OCI-LY1 (cell line): ENCODE measurements around the gene PNPT1.
"Not testable (repeated sequence)": the region's sequence is repeated elsewhere in the genome, so short reads cannot be mapped to it uniquely, and the experiment has no call there.

Experiments used
- H2AFZ ChIP-seq: fragments of 200-600 bp; sonication (generic), shearing (Covaris generic); 2 replicates; pipeline ENCODE4 v1.6.0; 2014; ENCODE audit warnings: antibody characterized with exemption, mild to moderate bottlenecking, low read length
- H3F3A ChIP-seq: fragments of 200-600 bp; sonication (generic), shearing (Covaris generic); 2 replicates; pipeline ENCODE4 v1.6.0; 2014; ENCODE audit warnings: mild to moderate bottlenecking, antibody characterized with exemption, low read length, moderate library complexity; ENCODE audit not compliant: insufficient read depth
- H3K27ac ChIP-seq: fragments of 200-600 bp; sonication (generic); 2 replicates; pipeline ENCODE4 v1.5.1; 2014; ENCODE audit warnings: low read length, mixed run types, mild to moderate bottlenecking, low read depth; ENCODE audit not compliant: poor library complexity, severe bottlenecking
- H3K27me3 ChIP-seq: fragments of 200-600 bp; sonication (generic); 2 replicates; pipeline ENCODE4 v1.6.0; 2014; ENCODE audit warnings: antibody characterized with exemption, mild to moderate bottlenecking, low read length, moderate library complexity; ENCODE audit not compliant: insufficient read depth
- H3K36me3 ChIP-seq: fragments of 200-600 bp; sonication (generic); 2 replicates; pipeline ENCODE4 v1.6.1; 2014; ENCODE audit warnings: mild to moderate bottlenecking, antibody characterized with exemption, low read length, moderate library complexity, mixed read lengths; ENCODE audit not compliant: insufficient read depth
- H3K4me1 ChIP-seq: fragments of 200-600 bp; sonication (generic); 2 replicates; pipeline ENCODE4 v1.5.1; 2014; ENCODE audit warnings: mild to moderate bottlenecking, low read length, moderate library complexity; ENCODE audit not compliant: insufficient read depth, severe bottlenecking
- H3K4me2 ChIP-seq: fragments of 200-600 bp; sonication (generic), shearing (Covaris generic); 2 replicates; pipeline ENCODE4 v1.6.1; 2014; ENCODE audit warnings: low read length
- H3K4me3 ChIP-seq: fragments of 200-600 bp; sonication (generic); 2 replicates; pipeline ENCODE4 v1.5.1; 2014; ENCODE audit warnings: low read length, low read depth, mild to moderate bottlenecking, mixed read lengths; ENCODE audit not compliant: poor library complexity, severe bottlenecking
- H3K79me2 ChIP-seq: fragments of 200-600 bp; shearing (Covaris generic); 2 replicates; pipeline ENCODE4 v1.6.1; 2016; ENCODE audit warnings: mixed run types, low read length, mixed read lengths; ENCODE audit not compliant: insufficient read depth
- H3K9ac ChIP-seq: fragments of 200-600 bp; sonication (generic), shearing (Covaris generic); 2 replicates; pipeline ENCODE4 v1.6.1; 2014; ENCODE audit warnings: mild to moderate bottlenecking, low read length, mixed read lengths
- H3K9me2 ChIP-seq: fragments of 200-600 bp; sonication (generic), shearing (Covaris generic); 2 replicates; pipeline ENCODE4 v1.6.1; 2014; ENCODE audit warnings: low read depth, mild to moderate bottlenecking, low read length, mixed read lengths
- H3K9me3 ChIP-seq: fragments of 200-600 bp; shearing (Covaris generic); 2 replicates; pipeline ENCODE4 v1.6.1; 2014; ENCODE audit warnings: low read length, mixed read lengths
- H4K20me1 ChIP-seq: fragments of 200-600 bp; sonication (generic), shearing (Covaris generic); 2 replicates; pipeline ENCODE4 v1.6.0; 2016; ENCODE audit warnings: mild to moderate bottlenecking, low read length; ENCODE audit not compliant: insufficient read depth
- CTCF ChIP-seq: fragments of 200-600 bp; sonication (generic), shearing (Covaris generic); IDR thresholded peaks from 2 replicates; pipeline ENCODE4 v1.5.1; 2017; ENCODE audit warnings: mild to moderate bottlenecking, antibody characterized with exemption, low read length, moderate library complexity, mixed read lengths
- EZH2 ChIP-seq: fragments of 200-600 bp; sonication (generic), shearing (Covaris generic); IDR thresholded peaks from 2 replicates; pipeline ENCODE4 v1.8.0; 2017; ENCODE audit warnings: borderline replicate concordance, mixed run types, mild to moderate bottlenecking, antibody characterized with exemption, low read length, moderate library complexity, mixed read lengths

The PNPT1 gene

GRCh38 chr2:55601849-55602248, 91.8 kb downstream of the PNPT1 start:
- Histone ChIP-seq H2AFZ (no peak overlapping the region), H3K4me2 (no peak overlapping the region), H3K27ac (no peak overlapping the region), H3K27me3 (no peaks in the 10 kb centered on the region), H3K4me1 (no peaks in the 10 kb centered on the region), H3K36me3 (peaks cover 57% of the 10 kb centered on the region), H4K20me1 (no peaks in the 10 kb centered on the region), H3K79me2 (peaks cover 33% of the 10 kb centered on the region), H3K4me3 (no peak overlapping the region), H3F3A (no peaks in the 10 kb centered on the region), H3K9ac (no peak overlapping the region), H3K9me3 (no peaks in the 10 kb centered on the region), H3K9me2 (no peaks in the 10 kb centered on the region)
- no peak for TF ChIP-seq CTCF
- TF ChIP-seq EZH2, result no peak

- Histone ChIP-seq H3K79me2 (0 out of 2 replicates have a peak, but pooled peaks cover 14% of the 10 kb centered on the region), H3K9ac (no peak overlapping the region), H3K4me1 (no peaks in the 10 kb centered on the region), H3K27me3 (no peaks in the 10 kb centered on the region), H3K9me3 (no peaks in the 10 kb centered on the region), H3K9me2 (no peaks in the 10 kb centered on the region), H3K4me3 (no peak overlapping the region), H3K36me3 (peaks cover 72% of the 10 kb centered on the region), H3F3A (no peaks in the 10 kb centered on the region), H4K20me1 (no peaks in the 10 kb centered on the region), H3K27ac (no peak overlapping the region), H2AFZ (no peak overlapping the region), H3K4me2 (no peak overlapping the region)
- TF ChIP-seq CTCF (no peak), EZH2 (no peak)
These were observed 95.4 kb downstream of the PNPT1 start for GRCh38 chr2:55598056-55598795.

GRCh38 chr2:55596795-55597194, 96.8 kb downstream of the PNPT1 start:
- not testable (repeated sequence) for H3K27me3 ChIP-seq, H2AFZ ChIP-seq, H4K20me1 ChIP-seq, H3K9me3 ChIP-seq, H3K4me1 ChIP-seq, H3K9me2 ChIP-seq, H3K4me2 ChIP-seq, H3K27ac ChIP-seq, H3F3A ChIP-seq, H3K9ac ChIP-seq, H3K4me3 ChIP-seq
- peaks cover 17% of the 10 kb centered on the region; the same call in 1 of the 2 replicates for H3K79me2 ChIP-seq
- H3K36me3 ChIP-seq, result peaks cover 58% of the 10 kb centered on the region

- no peak for TF ChIP-seq EZH2
- no peak for TF ChIP-seq CTCF
- Histone ChIP-seq H3K9me2 (no peaks in the 10 kb centered on the region), H3F3A (no peaks in the 10 kb centered on the region), H3K27me3 (no peaks in the 10 kb centered on the region), H3K4me2 (no peak overlapping the region), H3K36me3 (peaks cover 57% of the 10 kb centered on the region), H3K4me3 (no peak overlapping the region), H3K27ac (no peak overlapping the region), H4K20me1 (no peaks in the 10 kb centered on the region), H3K9ac (no peak overlapping the region), H2AFZ (no peak overlapping the region), H3K9me3 (no peaks in the 10 kb centered on the region), H3K4me1 (no peaks in the 10 kb centered on the region), H3K79me2 (peaks cover 17% of the 10 kb centered on the region; the same call in 1 of the 2 replicates)
These were observed 98.1 kb downstream of the PNPT1 start for GRCh38 chr2:55595536-55595935.
